GM12878 (cell line): ENCODE measurements around the gene HSPB6. TPM values are rescaled to one million over a fixed set of nuclear protein-coding genes. Genes with fewer than 3 reads are reported as not detected.
"Not testable (repeated sequence)": the region's sequence is repeated elsewhere in the genome, so short reads cannot be mapped to it uniquely, and the experiment has no call there.

Experiments used
- ATAC-seq: fragments of 200-7000 bp; cut with Tn5 transposase; 3 replicates; pipeline ENCODE4 v1.9.1; 2020; ENCODE audit warnings: mild to moderate bottlenecking, moderate library complexity
- BruUV-seq: library from RNA; stranded (reverse); fragments of 400-500 nt; replicated peaks from 2 replicates; lab custom pipeline; 2021; lab: Mats Ljungman, UMichigan
- CTCF ChIA-PET: fragments of 300-600 bp; sonication (Branson Sonifier 250); formaldehyde crosslinking; extraction: SDS; loops from one replicate; lab custom pipeline; 2021; ENCODE audit warnings: inconsistent platforms; lab: Yijun Ruan, JAX
- POLR2A ChIA-PET: fragments of 350-600 bp; formaldehyde crosslinking; extraction: SDS; loops from one replicate; lab custom pipeline; 2021; ENCODE audit warnings: inconsistent platforms; lab: Charles Lee
- RAD21 ChIA-PET: fragments of 300-600 bp; sonication (Branson Sonifier 250); formaldehyde crosslinking; loops from one replicate; lab custom pipeline; 2023; ENCODE audit warnings: antibody characterized with exemption; ENCODE audit not compliant: unreplicated experiment; lab: Charles Lee
- SMC1A ChIA-PET: fragments of 300-600 bp; sonication (Branson Sonifier 250); formaldehyde crosslinking; loops from one replicate; lab custom pipeline; 2023; ENCODE audit not compliant: unreplicated experiment, uncharacterized antibody; lab: Charles Lee
- DNase-seq: peaks from one replicate; pipeline ENCODE4 v3.0.0-alpha.2; 2011; ENCODE audit warnings: low read depth, low spot score
- FAIRE-seq: peaks from 3 replicates; lab custom pipeline; 2011; peaks lifted over from hg19 to GRCh38; lab: Jason Lieb, UNC
- H2AFZ ChIP-seq: 2 replicates; pipeline ENCODE4 v1.6.0; 2011; ENCODE audit warnings: low read depth, low read length, control low read depth; ENCODE audit not compliant: control insufficient read depth
- H3K27ac ChIP-seq: 2 replicates; pipeline ENCODE4 v1.5.1; 2011; ENCODE audit warnings: control low read depth; ENCODE audit not compliant: control insufficient read depth, insufficient read depth
- H3K27me3 ChIP-seq, 2 experiments: replicated peaks in 1 of 2; 2 replicates each; pipeline versions ENCODE4 v1.6.0 to v1.6.1; 2011; ENCODE audit warnings: low read length in 1 of 2; ENCODE audit not compliant: control insufficient read depth in 2 of 2, insufficient read depth in 2 of 2
- H3K36me3 ChIP-seq, 2 experiments: 2 replicates each; pipeline ENCODE4 v1.5.1; 2011; ENCODE audit warnings: low read length in 1 of 2; ENCODE audit not compliant: control insufficient read depth in 2 of 2, insufficient read depth in 2 of 2
- H3K4me1 ChIP-seq: 2 replicates; pipeline ENCODE4 v1.6.1; 2011; ENCODE audit warnings: mild to moderate bottlenecking, low read length, moderate library complexity, mixed read lengths; ENCODE audit not compliant: control insufficient read depth, insufficient read depth
- H3K4me2 ChIP-seq: 2 replicates; pipeline ENCODE4 v1.6.0; 2011; ENCODE audit warnings: control low read depth; ENCODE audit not compliant: control insufficient read depth, insufficient read depth
- H3K4me3 ChIP-seq: fragments of 200-600 bp; sonication (generic); 2 replicates; pipeline ENCODE4 v1.5.1; 2016
- H3K79me2 ChIP-seq: 2 replicates; pipeline ENCODE4 v1.6.0; 2011; ENCODE audit warnings: low read length; ENCODE audit not compliant: control insufficient read depth, insufficient read depth
- H3K9ac ChIP-seq: 2 replicates; pipeline ENCODE4 v1.8.0; 2011; ENCODE audit warnings: low read length, control low read depth, mixed read lengths; ENCODE audit not compliant: control insufficient read depth, insufficient read depth
- H3K9me3 ChIP-seq: replicated peaks from 3 replicates; pipeline ENCODE4 v1.5.1; 2011; ENCODE audit warnings: mild to moderate bottlenecking, low read length; ENCODE audit not compliant: control insufficient read depth, insufficient read depth
- H4K20me1 ChIP-seq: 2 replicates; pipeline ENCODE4 v1.6.0; 2011; ENCODE audit not compliant: control insufficient read depth, insufficient read depth
- POLR2A ChIP-seq: IDR thresholded peaks from 2 replicates; pipeline ENCODE4 v1.6.1; 2011; ENCODE audit warnings: low read depth, mild to moderate bottlenecking, low read length
- RAD51 ChIP-seq: fragments of 450-650 bp; IDR thresholded peaks from 2 replicates; pipeline ENCODE4 v1.6.1; 2016; ENCODE audit warnings: moderate library complexity, mild to moderate bottlenecking, inconsistent platforms
- RELB ChIP-seq: fragments of 450-650 bp; IDR thresholded peaks from 2 replicates; pipeline ENCODE4 v1.6.1; 2017; ENCODE audit warnings: low read depth, mild to moderate bottlenecking, moderate library complexity
- TARDBP ChIP-seq: IDR thresholded peaks from 2 replicates; pipeline ENCODE4 v1.6.1; 2016; ENCODE audit warnings: borderline replicate concordance
- ZNF217 ChIP-seq: fragments of 450-650 bp; IDR thresholded peaks from 2 replicates; pipeline ENCODE4 v1.6.1; 2017; ENCODE audit warnings: antibody characterized with exemption, mild to moderate bottlenecking
- WGBS: methylation state at CpG from one replicate; pipeline ENCODE4 v1.1.6; 2016; ENCODE audit warnings: low lambda C conversion rate; ENCODE audit not compliant: insufficient replicate concordance, insufficient coverage; ENCODE audit errors: missing lambda C conversion rate; 5-methylcytosine and 5-hydroxymethylcytosine counted together
- in situ Hi-C: fragments of 300-500 bp; cut with MboI; formaldehyde crosslinking; loops from 9 replicates; pipeline ENCODE4 v1.14.3; 2018; ENCODE audit warnings: mixed read lengths
- intact Hi-C: fragments of 100-400 bp; cut with micrococcal nuclease; formaldehyde crosslinking; loops from one replicate; pipeline ENCODE4 v1.14.2; 2022; ENCODE audit not compliant: unreplicated experiment
- polyA plus RNA-seq, 11 experiments: library from polyadenylated mRNA; depleted of rRNA in 4 of 11; unstranded in 6 of 11; stranded (reverse) in 5 of 11; fragments of >200 nt; fragmentation: Nextera tagmentation in 4 of 11; fragmentation: Illumina TruSeq in 1 of 11; extraction: Ambion mirVana in 4 of 11; extraction: Trizol in 1 of 11; gene quantifications; 1 replicate in 1 of 11; 2 replicates in 10 of 11; pipeline versions ENCODE4 v1.2.1 to v1.2.3, GENCODE V29; 2011 to 2016; ENCODE audit warnings: inconsistent platforms in 2 of 11, missing spikeins in 2 of 11, low read depth in 1 of 11
- total RNA-seq, 4 experiments: library from RNA; depleted of rRNA in 3 of 4; stranded (reverse); fragments of >200 nt in 3 of 4; fragmentation: Illumina TruSeq in 1 of 4; extraction: Trizol in 1 of 4; gene quantifications; 2 replicates each; pipeline versions ENCODE4 v1.2.1 to v1.2.3, GENCODE V29; 2013 to 2021

The HSPB6 gene
- total and polyA plus RNA-seq, 10 of the 15 experiments (the other 5 are each of a cell fraction or from before 2014, with no cell fraction given), result 0.09 to 1.6 (median 0.36) TPM; not detected in 4

GRCh38 chr19:35724560-35724959 lies 32.3 kb downstream of the HSPB6 start (continued):
- no peak for TF ChIP-seq RELB
- no peak for TF ChIP-seq TARDBP
- no peak for TF ChIP-seq RAD51
- no peak for TF ChIP-seq ZNF217

GRCh38 chr19:35724132-35724531 lies 32.7 kb downstream of the HSPB6 start:
- H2AFZ ChIP-seq, POLR2A ChIA-PET, FAIRE-seq, H3K4me3 ChIP-seq, H3K9ac ChIP-seq, ATAC-seq, H3K9me3 ChIP-seq, H3K27me3 ChIP-seq, in situ Hi-C loops, H4K20me1 ChIP-seq, H3K4me1 ChIP-seq, H3K79me2 ChIP-seq, SMC1A ChIA-PET, CTCF ChIA-PET, H3K27ac ChIP-seq, intact Hi-C loops, DNase-seq, BruUV-seq, H3K4me2 ChIP-seq, RAD21 ChIA-PET: not testable (repeated sequence)
- WGBS, result 96% methylated on average over 7 of the region's 7 CpGs
- H3K36me3 ChIP-seq, result peaks cover 27 to 38% of the 10 kb centered on the region in 2 experiments
- 0 out of 2 replicates have a peak, but pooled peaks have one; percentile 11 for TF ChIP-seq POLR2A
